GM21737 (cell line): ENCODE results near the gene UBE2H.
A peak's percentile ranks its signal among the peaks of the same experiment; 100 is the strongest.

Experiments
- ATAC-seq: cut with Tn5 transposase; IDR thresholded peaks from one replicate; pipeline ENCODE4 v1.9.1; 2021; ENCODE audit warnings: mild to moderate bottlenecking, moderate library complexity; ENCODE audit not compliant: unreplicated experiment

UBE2H gene

DNA sequence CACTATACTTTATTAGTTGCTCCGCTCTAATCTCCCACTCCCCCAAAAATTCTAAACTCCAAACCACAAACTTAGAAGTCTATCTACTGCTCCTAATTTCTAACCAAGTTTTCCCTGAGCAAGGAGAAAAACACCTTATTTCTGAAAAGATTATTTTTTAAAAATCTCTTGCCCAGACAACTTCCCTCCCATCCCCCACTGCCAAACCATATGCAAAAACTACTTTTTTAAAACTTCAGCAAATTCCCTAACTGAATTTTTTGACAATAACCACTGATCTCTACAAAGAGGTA is 1.9 kb downstream of the UBE2H start:
- no peak for ATAC-seq

GRCh38 chr7:129950191-129950932 is 2.4 kb downstream of the UBE2H start:
- ATAC-seq = no peak

- no peak for ATAC-seq
Observed at GRCh38 chr7:129949292-129950133, 3.2 kb downstream of the UBE2H start.

DNA sequence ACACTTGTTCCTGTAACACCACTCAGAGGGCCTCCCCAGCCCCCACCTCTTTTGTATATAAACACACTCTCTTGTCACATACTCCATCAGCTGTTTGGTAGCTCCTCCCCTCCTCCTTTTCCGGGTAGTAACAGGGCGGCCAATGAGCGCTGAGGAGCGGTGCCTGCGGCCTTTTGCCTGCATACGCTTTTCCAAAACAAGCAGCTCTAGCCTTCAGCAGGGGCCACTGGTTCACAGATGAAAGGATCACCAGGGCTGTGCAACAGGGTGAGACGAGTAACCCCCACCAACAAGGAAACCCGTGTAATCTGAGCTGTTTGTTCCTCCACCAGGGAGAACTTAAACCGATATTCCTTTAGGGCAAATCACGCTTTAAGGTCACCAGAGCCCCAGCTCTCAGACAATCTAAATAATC is 3.9 kb downstream of the UBE2H start:
- ATAC-seq = peak; percentile 53

DNA sequence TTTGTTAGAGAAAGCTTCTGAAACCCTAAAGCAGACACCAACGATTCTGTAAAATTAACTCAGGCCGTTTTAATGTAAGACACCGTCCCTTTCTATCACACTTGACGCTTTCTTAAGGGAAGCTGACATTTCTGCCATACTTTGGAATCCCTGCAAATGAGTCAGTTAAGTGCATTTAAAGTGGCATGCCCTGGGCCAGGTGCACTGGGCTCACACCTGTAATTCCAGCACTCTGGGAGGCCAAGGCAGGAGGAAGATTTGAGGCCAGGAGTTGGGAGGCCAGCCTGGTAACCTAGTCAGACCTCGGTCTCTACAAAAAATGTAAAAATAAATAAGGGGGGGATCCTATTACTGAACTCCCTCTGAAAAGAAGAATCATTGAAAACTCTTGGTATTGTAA is 4.4 kb downstream of the UBE2H start:
- ATAC-seq = no peak

DNA sequence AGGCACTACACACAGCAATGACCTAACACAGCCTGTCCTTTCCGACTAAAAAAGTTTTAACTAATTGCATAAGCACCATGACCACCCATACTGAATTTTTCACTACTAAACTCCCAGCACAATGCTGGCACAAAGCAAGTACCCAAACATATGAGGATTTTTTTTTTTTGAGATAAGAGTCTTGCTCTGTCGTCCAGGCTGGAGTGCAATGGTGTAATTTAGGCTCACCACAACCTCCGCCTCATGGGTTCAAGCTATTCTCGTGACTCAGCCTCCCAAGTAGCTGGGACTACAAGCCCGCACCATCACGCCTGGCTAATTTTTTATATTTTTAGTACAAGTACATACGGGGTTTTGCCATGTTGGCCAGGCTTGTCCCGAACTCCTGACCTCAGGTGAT is 5.1 kb downstream of the UBE2H start:
- no peak for ATAC-seq

GRCh38 chr7:129947049-129947448 is 5.7 kb downstream of the UBE2H start:
- no peak for ATAC-seq

- ATAC-seq = no peak
Observed at GRCh38 chr7:129946282-129946681, 6.5 kb downstream of the UBE2H start.

GRCh38 chr7:129943352-129943751 is 9.4 kb downstream of the UBE2H start:
- ATAC-seq = no peak

DNA sequence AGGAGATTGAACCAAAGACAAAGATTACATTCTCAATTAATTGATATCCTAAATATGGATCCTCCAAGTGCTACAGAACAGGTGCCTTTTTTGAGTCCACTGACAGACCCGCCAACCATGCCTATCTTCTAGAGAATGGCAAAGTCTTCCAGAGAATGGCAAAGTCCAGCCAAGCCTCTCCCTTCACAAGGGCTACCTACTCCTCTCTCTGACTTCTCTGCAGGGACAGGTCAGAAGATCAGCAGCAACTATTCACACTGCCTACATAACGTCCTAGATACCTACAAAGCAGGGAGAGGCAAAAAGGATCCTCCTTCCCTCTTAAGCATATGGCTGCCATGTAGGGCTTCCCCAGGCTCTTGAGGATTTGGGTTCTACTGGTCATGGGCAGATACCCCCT is 12.4 kb downstream of the UBE2H start:
- ATAC-seq = no peak

GRCh38 chr7:129939881-129940280 is 12.9 kb downstream of the UBE2H start:
- ATAC-seq = no peak

GRCh38 chr7:129933627-129934026 is 19.1 kb downstream of the UBE2H start:
- ATAC-seq = no peak

GRCh38 chr7:129926618-129927017 is 26.1 kb downstream of the UBE2H start:
- ATAC-seq = no peak

DNA sequence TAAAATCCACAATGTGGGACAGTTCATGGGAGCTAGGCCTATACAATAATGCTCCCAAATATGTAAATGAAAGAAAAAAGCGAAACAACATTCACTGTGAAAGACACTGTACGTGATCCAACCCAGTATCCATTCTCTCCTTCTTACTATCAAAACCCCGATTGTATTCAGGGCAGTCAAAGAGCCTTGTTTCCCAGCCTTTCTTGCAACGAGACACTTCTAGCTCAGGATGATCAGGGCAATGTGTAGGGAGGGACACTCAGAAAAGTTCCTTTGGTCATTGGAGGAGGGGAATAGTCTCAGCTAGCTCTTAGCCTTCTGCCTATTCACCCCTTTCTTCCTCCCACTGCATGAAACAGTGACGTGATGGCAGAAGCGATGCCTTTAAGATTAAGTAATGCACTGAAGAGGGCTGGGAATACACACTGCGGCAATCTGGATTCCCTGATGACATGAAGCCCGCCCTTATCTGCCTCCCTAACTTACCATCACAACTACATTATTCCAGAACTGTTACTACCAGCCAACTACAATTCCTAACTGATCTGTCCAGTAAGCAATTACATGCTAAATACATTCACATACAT is 27.3 kb downstream of the UBE2H start:
- ATAC-seq = no peak

DNA sequence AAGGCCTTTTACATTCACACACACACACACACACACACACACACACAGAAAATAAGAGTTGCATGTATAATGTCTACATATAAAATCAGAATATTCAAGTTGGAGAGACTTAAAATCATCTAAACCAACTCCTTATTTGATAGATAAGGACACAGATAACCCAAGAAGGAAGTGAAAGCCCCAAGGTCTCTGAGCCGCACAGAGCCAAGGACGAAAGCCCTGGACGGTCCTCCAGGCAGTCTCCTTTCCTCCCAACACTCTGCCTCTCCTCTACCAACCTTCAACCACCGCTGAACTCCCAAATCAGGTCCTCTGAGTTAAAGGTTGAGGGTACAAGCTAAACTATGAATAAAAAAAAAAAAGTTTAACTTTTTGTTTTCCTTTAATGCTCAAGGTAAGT is 28.2 kb downstream of the UBE2H start:
- ATAC-seq = no peak

DNA sequence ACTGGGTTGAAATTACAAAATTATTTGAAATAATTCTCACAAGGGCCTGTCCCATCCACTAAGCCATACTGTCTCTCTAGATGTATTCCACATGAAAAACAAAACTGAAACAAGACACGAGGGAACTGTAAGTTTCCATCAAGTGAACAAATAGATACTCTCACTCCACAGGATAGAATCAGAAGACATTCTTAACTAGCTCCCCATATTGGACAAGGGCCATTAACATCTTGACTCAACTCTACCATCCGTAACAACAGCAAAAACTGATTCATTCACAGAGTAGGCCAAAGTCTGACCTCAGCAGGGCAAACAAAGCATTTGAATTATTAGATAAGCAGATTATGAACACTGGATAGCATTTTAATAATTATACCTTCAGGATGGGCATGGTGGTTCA is 29.1 kb downstream of the UBE2H start:
- no peak for ATAC-seq

GRCh38 chr7:129919492-129919891 is 33.3 kb downstream of the UBE2H start:
- ATAC-seq = no peak

- ATAC-seq = no peak
Observed at GRCh38 chr7:129918922-129919321, 33.8 kb downstream of the UBE2H start.

- no peak for ATAC-seq
Observed at GRCh38 chr7:129917934-129918333, 34.8 kb downstream of the UBE2H start.

DNA sequence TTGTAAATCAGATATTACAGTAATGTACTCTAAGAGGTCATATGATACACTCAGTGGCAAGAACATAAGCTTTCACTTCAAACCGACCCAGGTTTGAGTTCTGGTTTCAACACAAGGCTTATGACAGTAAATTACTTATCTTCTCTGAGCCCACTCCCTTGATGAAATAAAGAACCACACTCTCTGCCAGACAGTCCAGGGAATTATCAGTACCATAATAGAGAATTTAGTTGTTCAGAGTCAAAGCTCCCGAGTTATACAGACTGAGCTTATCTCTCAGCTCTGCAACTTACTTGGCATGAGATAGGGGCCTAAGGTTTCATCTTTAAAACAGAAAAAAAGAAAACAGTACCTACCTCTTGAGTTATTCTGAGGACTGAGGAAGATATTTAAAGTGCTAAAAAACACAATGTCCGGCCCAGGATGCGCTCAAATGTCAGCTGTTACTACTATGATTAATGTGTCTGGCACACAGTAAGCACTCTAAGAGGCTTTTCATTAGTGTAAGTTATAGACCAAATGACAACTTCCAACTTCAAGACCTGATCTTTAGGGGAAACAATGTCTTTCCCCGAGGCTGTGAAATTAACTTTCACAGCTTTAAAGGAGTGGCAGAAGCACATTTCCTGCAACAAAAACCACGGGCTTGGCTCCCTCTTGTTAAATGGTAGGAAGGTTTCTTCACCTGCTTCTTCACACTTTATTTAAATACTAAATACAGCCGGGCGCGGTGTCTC is 38.1 kb downstream of the UBE2H start:
- no peak for ATAC-seq

- ATAC-seq = no peak
Observed at GRCh38 chr7:129913428-129913827, 39.3 kb downstream of the UBE2H start.
